ENCODE results near the gene ZFHX3. TPM values are rescaled to one million over a fixed set of nuclear protein-coding genes. Genes with fewer than 3 reads are reported as not detected.

ZFHX3 gene
- total RNA-seq, 1 donor from 2014 or later, result 68.1 TPM

GRCh38 chr16:72807245-72807644, 240.7 kb downstream of the ZFHX3 start:
- Mint-ChIP-seq H3K27me3 (ENCODE audit: low read depth) (no peaks in the 10 kb centered on the region), H3K36me3 (peaks cover 31% of the 10 kb centered on the region), H3K27ac (peak overlapping the region; percentile 15), H3K9me3 (no peaks in the 10 kb centered on the region), H3K4me1 (peaks cover 14% of the 10 kb centered on the region), H3K4me3 (no peak overlapping the region)
- no peak for TF ChIP-seq CTCF (IDR thresholded peaks at IDR 0.05; ENCODE audit: unreplicated experiment)
- no peak for DNase-seq (ENCODE audit: low spot score in 2 of 2, unreplicated experiment in 2 of 2)

- no peak for TF ChIP-seq CTCF (IDR thresholded peaks at IDR 0.05; ENCODE audit: unreplicated experiment)
- Mint-ChIP-seq H3K9me3 (no peaks in the 10 kb centered on the region), H3K27me3 (ENCODE audit: low read depth) (no peaks in the 10 kb centered on the region), H3K27ac (no peak overlapping the region), H3K36me3 (peaks cover 24% of the 10 kb centered on the region), H3K4me1 (peaks cover 19% of the 10 kb centered on the region), H3K4me3 (no peak overlapping the region)
- DNase-seq (ENCODE audit: low spot score in 2 of 2, unreplicated experiment in 2 of 2), result no peak
Measured at GRCh38 chr16:72805486-72805885, 242.4 kb downstream of the ZFHX3 start.

- Mint-ChIP-seq H3K27ac (peak overlapping the region; percentile 70), H3K36me3 (peaks cover 51% of the 10 kb centered on the region), H3K9me3 (no peaks in the 10 kb centered on the region), H3K4me1 (peaks cover 8% of the 10 kb centered on the region), H3K4me3 (no peak overlapping the region), H3K27me3 (ENCODE audit: low read depth) (no peaks in the 10 kb centered on the region)
- no peak for TF ChIP-seq CTCF (IDR thresholded peaks at IDR 0.05; ENCODE audit: unreplicated experiment)
- DNase-seq (ENCODE audit: low spot score in 2 of 2, unreplicated experiment in 2 of 2), result no peak
Measured at GRCh38 chr16:72800524-72801161, 247.3 kb downstream of the ZFHX3 start.

GRCh38 chr16:72798264-72798663, 249.7 kb downstream of the ZFHX3 start:
- peaks cover 63% of the 10 kb centered on the region for H3K36me3 Mint-ChIP-seq
- no peak overlapping the region for H3K27ac Mint-ChIP-seq
- no peak overlapping the region for H3K4me3 Mint-ChIP-seq
- peaks cover 8% of the 10 kb centered on the region for H3K4me1 Mint-ChIP-seq
- H3K27me3 Mint-ChIP-seq (ENCODE audit: low read depth), result no peaks in the 10 kb centered on the region
- no peak for DNase-seq (ENCODE audit: low spot score in 2 of 2, unreplicated experiment in 2 of 2)
- no peak for TF ChIP-seq CTCF (IDR thresholded peaks at IDR 0.05; ENCODE audit: unreplicated experiment)
- H3K9me3 Mint-ChIP-seq, result no peaks in the 10 kb centered on the region

- no peak for TF ChIP-seq CTCF (IDR thresholded peaks at IDR 0.05; ENCODE audit: unreplicated experiment)
- no peak overlapping the region for H3K4me3 Mint-ChIP-seq
- DNase-seq (ENCODE audit: low spot score in 2 of 2, unreplicated experiment in 2 of 2), result no peak
- H3K9me3 Mint-ChIP-seq, result no peaks in the 10 kb centered on the region
- no peaks in the 10 kb centered on the region for H3K27me3 Mint-ChIP-seq (ENCODE audit: low read depth)
- H3K4me1 Mint-ChIP-seq, result peaks cover 8% of the 10 kb centered on the region
- H3K27ac Mint-ChIP-seq, result no peak overlapping the region
- H3K36me3 Mint-ChIP-seq, result peaks cover 68% of the 10 kb centered on the region
Measured at GRCh38 chr16:72797621-72798020, 250.3 kb downstream of the ZFHX3 start.

- Mint-ChIP-seq H3K4me1 (peaks cover 8% of the 10 kb centered on the region), H3K27me3 (ENCODE audit: low read depth) (no peaks in the 10 kb centered on the region), H3K27ac (no peak overlapping the region), H3K36me3 (peaks cover 76% of the 10 kb centered on the region), H3K4me3 (no peak overlapping the region), H3K9me3 (no peaks in the 10 kb centered on the region)
- no peak for DNase-seq (ENCODE audit: low spot score in 2 of 2, unreplicated experiment in 2 of 2)
- no peak for TF ChIP-seq CTCF (IDR thresholded peaks at IDR 0.05; ENCODE audit: unreplicated experiment)
Measured at GRCh38 chr16:72796222-72796621, 251.7 kb downstream of the ZFHX3 start.

Measured in mesothelial cell of epicardium (in vitro differentiated cells).